ENCODE measurements around the gene RAB3B.

GRCh38 chr1:51955797-51956527 lies 34.5 kb downstream of the RAB3B start:
- TF ChIP-seq CTCF (IDR thresholded peaks at IDR 0.05) (no peak), POLR2A (IDR thresholded peaks at IDR 0.05) (no peak)

All from heart left ventricle (tissue), 13 donors.